GM18508 (cell line): ENCODE results near the gene NDUFB7.
"Not testable (repeated sequence)": the region's sequence is repeated elsewhere in the genome, so short reads cannot be mapped to it uniquely, and the experiment has no call there.

Source experiments
- ATAC-seq: cut with Tn5 transposase; IDR thresholded peaks from one replicate; pipeline ENCODE4 v1.9.1; 2021; ENCODE audit warnings: moderate number of reproducible peaks; ENCODE audit not compliant: insufficient read depth, unreplicated experiment

NDUFB7 gene

GRCh38 chr19:14571695-14572490 is at the start of gene NDUFB7:
NDUFB7 (minus strand) TSS chr19:14572066; CDS start chr19:14572000, 66 bp downstream.
- ATAC-seq = peak; percentile 41

- no peak for ATAC-seq
Measured at GRCh38 chr19:14619404-14619803, 47.5 kb upstream of the NDUFB7 start.

- ATAC-seq = no peak
Measured at GRCh38 chr19:14616407-14616806, 44.5 kb upstream of the NDUFB7 start.

DNA sequence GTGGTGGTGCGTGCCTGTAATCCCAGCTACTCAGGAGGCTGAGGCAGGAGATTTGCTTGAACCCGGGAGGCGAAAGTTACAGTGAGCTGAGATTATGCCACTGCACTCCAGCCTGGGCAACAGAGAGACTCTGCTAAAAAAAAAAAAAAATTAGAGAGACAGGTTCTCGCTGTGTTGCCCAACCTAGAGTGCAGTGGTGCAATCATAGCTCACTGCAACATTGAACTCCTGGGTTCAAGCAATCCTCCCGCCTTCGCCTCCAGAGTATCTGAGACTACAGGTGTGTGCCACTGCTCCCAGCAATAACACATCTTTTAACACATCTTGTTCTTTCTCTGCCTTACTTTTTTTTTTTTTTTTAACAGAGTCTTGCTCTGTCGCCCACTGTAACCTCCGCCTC is 43.8 kb upstream of the NDUFB7 start:
- ATAC-seq = no peak

GRCh38 chr19:14614099-14614412 is 42.2 kb upstream of the NDUFB7 start:
- ATAC-seq = no peak

- ATAC-seq = not testable (repeated sequence)
Measured at GRCh38 chr19:14613399-14614098, 41.7 kb upstream of the NDUFB7 start.

DNA sequence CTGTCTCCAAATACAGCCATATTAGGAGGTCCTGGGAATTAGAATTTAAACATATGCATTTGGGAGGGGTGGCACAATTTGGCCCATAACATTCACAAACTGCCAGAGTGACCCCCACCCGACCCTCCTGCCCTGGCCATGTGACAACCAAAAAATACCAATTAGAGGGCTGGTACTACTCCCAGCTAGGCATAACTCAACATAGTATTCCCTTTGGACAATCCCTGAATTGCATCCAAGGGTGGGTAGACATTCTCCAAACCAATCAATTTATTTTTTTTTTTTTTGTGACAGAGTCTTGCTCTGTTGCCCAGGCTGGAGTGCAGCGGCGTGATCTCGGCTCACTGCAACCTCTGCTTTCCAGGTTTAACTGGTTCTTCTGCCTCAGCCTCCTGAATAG is 40.8 kb upstream of the NDUFB7 start:
- no peak for ATAC-seq

DNA sequence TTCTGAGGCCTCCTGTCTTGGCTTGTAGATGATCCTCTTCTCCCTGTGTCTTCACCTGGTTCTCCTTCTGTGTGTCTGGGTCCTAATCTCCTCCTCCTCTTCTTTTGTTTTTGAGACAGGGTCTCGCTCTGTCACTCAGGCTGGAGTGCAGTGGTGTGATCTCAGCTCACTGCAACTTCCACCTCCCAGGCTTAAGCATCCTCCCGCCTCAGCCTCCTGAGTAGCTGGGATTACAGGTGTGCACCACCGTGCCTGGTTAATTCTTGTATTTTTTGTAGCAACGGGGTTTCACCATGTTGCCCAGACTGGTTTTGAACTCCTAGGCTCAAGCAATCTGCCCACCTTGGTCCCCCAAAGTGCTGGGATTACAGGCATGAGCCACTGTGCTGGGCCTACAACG is 40.4 kb upstream of the NDUFB7 start:
- not testable (repeated sequence) for ATAC-seq

DNA sequence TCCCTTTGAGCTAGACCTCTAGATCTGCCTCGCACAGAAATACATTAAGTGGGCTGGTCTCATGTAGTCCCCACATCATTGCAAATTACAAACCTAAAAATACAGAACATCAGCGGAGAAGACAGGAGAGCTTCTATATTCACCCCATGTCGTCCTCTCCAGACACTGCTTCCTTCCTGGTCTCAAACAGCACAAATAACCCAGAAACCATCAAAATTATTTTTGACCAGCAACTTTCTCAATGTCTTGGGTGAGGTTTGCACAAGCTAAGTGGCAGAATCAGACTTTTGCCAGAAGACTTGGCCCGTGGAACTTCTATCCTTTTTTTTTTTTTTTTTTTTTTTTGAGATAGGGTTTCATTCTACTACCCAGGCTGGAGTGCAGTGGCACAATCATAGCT is 39.2 kb upstream of the NDUFB7 start:
- no peak for ATAC-seq

DNA sequence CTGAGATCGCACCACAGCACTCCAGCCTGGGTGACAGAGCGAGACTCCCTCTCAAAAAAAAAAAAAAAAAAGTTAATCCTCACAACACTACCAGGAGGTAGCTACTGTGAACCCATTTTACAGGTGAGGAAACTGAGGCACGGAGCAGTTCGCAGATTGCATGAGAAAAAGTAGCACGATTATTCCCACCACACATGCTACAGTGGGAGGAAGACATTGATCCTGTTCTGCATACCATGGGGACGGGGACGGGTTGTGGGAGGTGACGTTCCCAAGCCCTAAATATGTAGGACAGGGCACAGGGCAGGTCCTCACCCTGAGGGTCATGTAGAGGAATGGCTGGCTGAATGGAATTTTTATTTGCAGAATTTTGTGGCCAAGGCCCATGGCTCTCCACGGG is 34.8 kb upstream of the NDUFB7 start:
- ATAC-seq = no peak

DNA sequence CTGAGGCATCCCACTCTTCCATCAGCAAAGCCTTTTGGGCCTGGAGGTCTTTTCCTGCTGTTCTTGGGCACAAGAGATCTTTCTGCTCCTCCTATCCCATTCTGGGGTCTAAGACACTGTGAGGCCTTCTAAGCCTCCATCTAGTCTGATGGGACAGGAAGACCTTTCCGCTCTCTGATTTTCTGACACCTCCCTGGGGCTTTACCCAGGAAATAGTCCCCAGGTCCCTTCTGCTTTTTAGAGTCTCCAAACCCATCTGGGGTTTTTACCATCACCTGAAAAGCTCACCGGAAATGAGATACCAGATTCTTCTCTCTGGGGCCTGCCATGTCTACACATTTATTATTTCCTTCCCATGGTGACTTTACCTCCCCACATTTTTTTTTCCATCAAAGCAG is 32.1 kb upstream of the NDUFB7 start:
- ATAC-seq = no peak

GRCh38 chr19:14599548-14600147 is 27.8 kb upstream of the NDUFB7 start:
- ATAC-seq = no peak

GRCh38 chr19:14595558-14595957 is 23.7 kb upstream of the NDUFB7 start:
- no peak for ATAC-seq

DNA sequence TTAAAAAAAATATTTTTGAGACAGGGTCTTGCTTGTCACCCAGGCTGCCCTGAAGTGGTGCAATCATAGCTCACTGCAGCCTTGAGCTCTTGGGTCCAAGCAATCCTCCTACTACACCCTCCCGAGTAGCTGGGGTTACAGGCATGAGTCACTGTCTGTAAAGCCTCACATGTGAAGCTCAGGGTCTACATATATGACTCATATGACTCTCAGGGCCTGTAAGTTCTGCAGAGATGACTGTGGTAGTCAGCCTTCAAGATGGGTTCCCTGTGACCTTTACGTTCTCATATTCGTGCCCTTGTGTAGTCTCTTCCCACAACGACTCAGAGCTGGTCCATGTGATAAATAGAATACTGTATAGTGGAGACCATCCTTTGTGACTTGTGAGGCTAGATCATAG is 17.6 kb upstream of the NDUFB7 start:
- ATAC-seq = not testable (repeated sequence)

DNA sequence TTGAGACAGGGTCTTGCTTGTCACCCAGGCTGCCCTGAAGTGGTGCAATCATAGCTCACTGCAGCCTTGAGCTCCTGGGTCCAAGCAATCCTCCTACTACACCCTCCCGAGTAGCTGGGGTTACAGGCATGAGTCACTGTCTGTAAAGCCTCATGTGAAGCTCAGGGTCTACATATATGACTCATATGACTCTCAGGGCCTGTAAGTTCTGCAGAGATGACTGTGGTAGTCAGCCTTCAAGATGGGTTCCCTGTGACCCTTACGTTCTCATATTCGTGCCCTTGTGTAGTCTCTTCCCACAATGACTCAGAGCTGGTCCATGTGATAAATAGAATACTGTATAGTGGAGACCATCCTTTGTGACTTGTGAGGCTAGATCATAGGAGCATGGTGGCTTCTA is 13.3 kb upstream of the NDUFB7 start:
- ATAC-seq = peak; percentile 54

GRCh38 chr19:14584372-14584771 is 12.5 kb upstream of the NDUFB7 start:
- not testable (repeated sequence) for ATAC-seq

GRCh38 chr19:14582894-14583340 is 11.1 kb upstream of the NDUFB7 start, which contains the start of gene CLEC17A:
CLEC17A (plus strand) TSS chr19:14583084; CDS start chr19:14583161, 77 bp downstream.
- ATAC-seq = no peak

DNA sequence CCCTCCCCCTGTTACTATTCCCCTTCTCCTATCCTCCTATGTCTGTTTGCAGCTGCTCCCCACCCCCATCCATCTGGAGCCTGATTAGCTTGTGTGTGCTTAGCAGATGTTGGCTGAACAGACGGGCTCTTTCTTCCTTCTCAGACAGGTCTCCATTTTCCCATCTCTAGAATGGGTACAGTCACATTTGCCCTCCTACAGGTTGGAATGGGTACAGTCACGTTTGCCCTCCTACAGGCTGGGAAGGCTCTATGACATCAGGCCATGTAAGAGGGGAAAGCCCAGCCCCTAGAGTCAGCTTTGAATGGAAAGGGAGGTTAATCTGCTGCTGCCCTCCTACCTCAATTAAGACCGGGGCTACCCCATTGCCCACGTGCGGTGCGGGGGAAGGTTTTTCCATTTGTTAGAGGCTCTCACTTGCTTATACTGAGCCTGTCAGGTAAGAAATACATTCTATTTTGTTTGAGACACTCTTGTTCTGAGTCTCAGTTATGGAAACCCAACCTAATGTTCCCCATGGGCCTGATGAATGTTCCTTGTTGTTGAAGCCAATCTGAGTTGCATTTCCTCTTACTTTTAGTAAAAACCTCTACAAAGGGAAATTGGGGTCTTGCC is 8.9 kb upstream of the NDUFB7 start:
- ATAC-seq = no peak

- ATAC-seq = no peak
Measured at GRCh38 chr19:14577885-14578427, 6.1 kb upstream of the NDUFB7 start.

GRCh38 chr19:14577264-14577663 is 5.4 kb upstream of the NDUFB7 start:
- no peak for ATAC-seq

- no peak for ATAC-seq
Measured at GRCh38 chr19:14576363-14576762, 4.5 kb upstream of the NDUFB7 start.
